Cardiac fibroblast (primary cell): ENCODE data around the gene ST7.

Source experiments
- DNase-seq, 2 donors: peaks; one replicate each; pipeline versions ENCODE4 v3.0.0 to v3.0.0-alpha.2; 2010; ENCODE audit warnings: low read depth in 2 of 2
- H3K4me3 ChIP-seq, 2 donors: replicated peaks in 1 of 2; 1 replicate in 1 of 2; 2 replicates in 1 of 2; pipeline ENCODE4 v1.5.1; 2011; ENCODE audit warnings: low read depth in 2 of 2, low read length in 2 of 2, mild to moderate bottlenecking in 2 of 2, moderate library complexity in 1 of 2
- CTCF ChIP-seq: IDR thresholded peaks from one replicate; pipeline ENCODE4 v1.5.1; 2011; ENCODE audit warnings: low read depth, mild to moderate bottlenecking, low read length, inconsistent platforms

The ST7 gene

GRCh38 chr7:117171106-117171505 lies 217.8 kb downstream of the ST7 start:
- no peak for DNase-seq
- no peak overlapping the region for H3K4me3 ChIP-seq
- TF ChIP-seq CTCF: no peak

DNA sequence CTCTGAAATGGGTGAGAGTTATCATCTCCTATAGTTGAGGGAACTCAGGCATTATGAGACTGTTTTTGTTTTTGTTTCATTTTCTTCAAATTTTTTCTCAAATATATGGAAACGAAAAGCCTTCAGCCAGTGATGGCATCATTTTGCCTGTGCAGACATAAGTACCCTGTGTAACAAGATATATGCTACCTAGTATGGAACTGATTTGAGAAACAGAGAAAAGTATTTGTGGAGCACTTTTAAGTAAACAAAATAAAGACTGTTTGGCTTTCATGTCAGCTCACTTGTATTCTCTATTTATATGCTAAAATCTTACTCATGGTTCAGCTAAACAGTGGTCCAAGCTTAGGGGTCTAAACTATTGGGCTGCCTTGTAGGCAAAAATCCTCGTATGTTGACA lies 219.0 kb downstream of the ST7 start:
- TF ChIP-seq CTCF: no peak
- H3K4me3 ChIP-seq: no peak overlapping the region
- no peak for DNase-seq

- no peak for TF ChIP-seq CTCF
- no peak overlapping the region for H3K4me3 ChIP-seq
- peak in 1 of 2 donors; percentile 10 for DNase-seq
Measured at GRCh38 chr7:117173035-117173770, 219.9 kb downstream of the ST7 start.

- no peak for DNase-seq
- H3K4me3 ChIP-seq: no peak overlapping the region
- no peak for TF ChIP-seq CTCF
Measured at GRCh38 chr7:117176206-117176605, 222.9 kb downstream of the ST7 start.

- no peak for TF ChIP-seq CTCF
- DNase-seq: no peak
- H3K4me3 ChIP-seq: no peak overlapping the region
Measured at GRCh38 chr7:117178600-117178999, 225.3 kb downstream of the ST7 start.

DNA sequence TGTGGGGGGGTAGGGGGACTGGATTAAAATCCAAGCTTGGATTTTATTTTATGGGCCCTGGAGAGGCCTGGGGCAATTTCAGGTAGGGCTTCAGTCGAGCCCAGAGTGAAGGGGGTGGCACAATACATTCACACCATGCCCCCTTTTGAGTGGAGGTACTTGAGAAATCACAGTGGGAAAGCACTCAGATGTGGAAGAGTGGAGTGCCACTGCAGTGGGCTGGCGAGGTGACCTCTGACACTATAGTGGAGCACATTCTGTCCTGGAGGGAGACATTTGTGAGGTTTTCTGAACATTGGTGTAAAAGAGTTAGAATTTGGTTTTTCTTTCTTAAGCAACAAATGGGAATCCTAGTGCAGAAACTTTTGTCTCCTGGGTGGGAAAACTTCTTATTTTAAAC lies 226.4 kb downstream of the ST7 start:
- H3K4me3 ChIP-seq: no peak overlapping the region
- no peak for DNase-seq
- TF ChIP-seq CTCF: no peak

DNA sequence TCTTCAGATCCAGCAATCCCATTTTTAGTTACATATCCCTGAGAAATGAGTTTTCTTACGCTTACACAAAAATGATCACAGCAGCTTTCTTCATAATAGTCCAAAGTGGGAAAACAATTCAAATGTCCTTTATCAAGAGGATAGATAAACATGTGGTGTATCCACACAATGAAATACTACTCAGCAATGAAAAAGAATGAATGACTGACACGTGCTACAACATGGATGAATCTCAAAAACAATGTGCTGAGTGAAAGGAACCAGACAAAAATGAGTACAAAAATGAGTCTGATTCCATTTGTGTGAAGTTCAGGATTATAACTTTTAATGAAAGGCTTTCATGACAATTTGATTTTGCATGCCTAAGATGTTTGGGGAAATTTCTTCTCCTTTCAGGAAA lies 230.4 kb downstream of the ST7 start:
- TF ChIP-seq CTCF: no peak
- H3K4me3 ChIP-seq: no peak overlapping the region
- DNase-seq: no peak
